ENCODE data around the gene ZC3HAV1L.
"Not testable (repeated sequence)": the region's sequence is repeated elsewhere in the genome, so short reads cannot be mapped to it uniquely, and the experiment has no call there.

Gene ZC3HAV1L

GRCh38 chr7:139061416-139061815 lies 25.6 kb upstream of the ZC3HAV1L start:
- no peak for TF ChIP-seq CTCF (IDR thresholded peaks at IDR 0.05; ENCODE audit: extremely low read depth, missing control alignments)
- DNase-seq (ENCODE audit: low spot score): no peak

- TF ChIP-seq CTCF (IDR thresholded peaks at IDR 0.05; ENCODE audit: extremely low read depth, missing control alignments): no peak
- DNase-seq (ENCODE audit: low spot score): no peak
Observed at GRCh38 chr7:139060695-139061237, 24.9 kb upstream of the ZC3HAV1L start.

- DNase-seq (ENCODE audit: low spot score): no peak
Observed at GRCh38 chr7:139059905-139060304, 24.1 kb upstream of the ZC3HAV1L start.

GRCh38 chr7:139058943-139059342 lies 23.1 kb upstream of the ZC3HAV1L start:
- no peak for DNase-seq (ENCODE audit: low spot score)
- TF ChIP-seq CTCF (IDR thresholded peaks at IDR 0.05; ENCODE audit: extremely low read depth, missing control alignments): no peak

More at GRCh38 chr7:139059905-139060304, 24.1 kb upstream of the ZC3HAV1L start:
- TF ChIP-seq CTCF (IDR thresholded peaks at IDR 0.05; ENCODE audit: extremely low read depth, missing control alignments): no peak

GRCh38 chr7:139055674-139056073 lies 19.8 kb upstream of the ZC3HAV1L start:
- no peak for DNase-seq (ENCODE audit: low spot score)
- TF ChIP-seq CTCF (IDR thresholded peaks at IDR 0.05; ENCODE audit: extremely low read depth, missing control alignments): no peak

GRCh38 chr7:139054656-139055055 lies 18.8 kb upstream of the ZC3HAV1L start:
- DNase-seq (ENCODE audit: low spot score): not testable (repeated sequence)

- TF ChIP-seq CTCF (IDR thresholded peaks at IDR 0.05; ENCODE audit: extremely low read depth, missing control alignments): no peak
- no peak for DNase-seq (ENCODE audit: low spot score)
Observed at GRCh38 chr7:139054101-139054500, 18.3 kb upstream of the ZC3HAV1L start.

- no peak for TF ChIP-seq CTCF (IDR thresholded peaks at IDR 0.05; ENCODE audit: extremely low read depth, missing control alignments)
Observed at GRCh38 chr7:139051655-139052054, 15.8 kb upstream of the ZC3HAV1L start.

More at GRCh38 chr7:139051655-139052054, 15.8 kb upstream of the ZC3HAV1L start:
- no peak for DNase-seq (ENCODE audit: low spot score)

All from GM20000 (cell line).